Esophagus muscularis mucosa (tissue), 3 donors: ENCODE data around the gene GSG1L.
"Not testable (repeated sequence)": the region's sequence is repeated elsewhere in the genome, so short reads cannot be mapped to it uniquely, and the experiment has no call there.

ENCODE experiments used
- CTCF ChIP-seq, 3 experiments: fragments of 200-600 bp in 2 of 3; fragments of 450-650 bp in 1 of 3; sonication (generic) in 2 of 3; IDR thresholded peaks; one replicate each; pipeline ENCODE4 v1.5.1; 2017 to 2019; ENCODE audit warnings: antibody characterized with exemption in 3 of 3, mild to moderate bottlenecking in 2 of 3, moderate library complexity in 1 of 3
- EP300 ChIP-seq: sonication (generic); formaldehyde crosslinking; IDR thresholded peaks from one replicate; pipeline ENCODE4 v1.6.1; 2017; ENCODE audit warnings: antibody characterized with exemption

- TF ChIP-seq CTCF (IDR thresholded peaks at IDR 0.05); EP300: not testable (repeated sequence)
Observed at GRCh38 chr16:27942071-27942470, 121.4 kb downstream of the GSG1L start.
